GM12878 (cell line): Measurements from ENCODE around the gene SCAMP1.

Experiments used
- CBX3 ChIP-seq: fragments of 200-600 bp; sonication (generic); IDR thresholded peaks from 2 replicates; pipeline ENCODE4 v1.6.1; 2016; ENCODE audit warnings: low read depth, borderline replicate concordance
- CTCF ChIP-seq, 3 experiments: IDR thresholded peaks in 2 of 3; conservative IDR thresholded peaks in 1 of 3; 2 replicates each; pipeline ENCODE4 v1.5.1; 2011; ENCODE audit warnings: low read depth in 3 of 3, low read length in 3 of 3, mild to moderate bottlenecking in 3 of 3, control low read depth in 2 of 3, moderate library complexity in 2 of 3, inconsistent platforms in 1 of 3, mixed read lengths in 1 of 3; ENCODE audit not compliant: control insufficient read depth in 2 of 3, insufficient read depth in 1 of 3; ENCODE audit errors: extremely low read depth in 1 of 3
- DPF2 ChIP-seq: fragments of 450-650 bp; IDR thresholded peaks from 2 replicates; pipeline ENCODE4 v1.6.1; 2017; ENCODE audit warnings: mild to moderate bottlenecking
- ESRRA ChIP-seq: IDR thresholded peaks from 2 replicates; pipeline ENCODE4 v1.6.1; 2012; ENCODE audit warnings: mild to moderate bottlenecking, low read length, improper control_type of control experiment
- EZH2 ChIP-seq: IDR thresholded peaks from 2 replicates; pipeline ENCODE4 v1.6.1; 2012; ENCODE audit warnings: low read depth, mild to moderate bottlenecking, control low read depth, inconsistent platforms, low read length, borderline replicate concordance; ENCODE audit not compliant: control insufficient read depth
- POLR2A ChIP-seq: IDR thresholded peaks from 2 replicates; pipeline ENCODE4 v1.6.1; 2011; ENCODE audit warnings: low read depth, mild to moderate bottlenecking, low read length
- POLR2AphosphoS5 ChIP-seq: IDR thresholded peaks from 2 replicates; pipeline ENCODE4 v1.6.1; 2011; ENCODE audit warnings: mild to moderate bottlenecking, low read length, inconsistent platforms
- RELA ChIP-seq: fragments of 450-650 bp; IDR thresholded peaks from 2 replicates; pipeline ENCODE4 v1.8.0; 2014; ENCODE audit warnings: borderline replicate concordance; ENCODE audit not compliant: partially characterized antibody
- SKIL ChIP-seq: fragments of 450-650 bp; IDR thresholded peaks from 2 replicates; pipeline ENCODE4 v1.6.1; 2017; ENCODE audit warnings: mild to moderate bottlenecking, low read depth, inconsistent platforms; ENCODE audit not compliant: poor library complexity, severe bottlenecking
- SP1 ChIP-seq: IDR thresholded peaks from one replicate; pipeline ENCODE4 v1.6.1; 2011; ENCODE audit warnings: low read depth, low read length
- SUPT20H ChIP-seq: IDR thresholded peaks from 2 replicates; pipeline ENCODE4 v1.6.1; 2011; ENCODE audit warnings: low read depth, mild to moderate bottlenecking, low read length, moderate library complexity, borderline replicate concordance; ENCODE audit not compliant: control insufficient read depth
- TAF1 ChIP-seq: IDR thresholded peaks from 2 replicates; pipeline ENCODE4 v1.6.1; 2011; ENCODE audit warnings: mild to moderate bottlenecking, low read depth, low read length, borderline replicate concordance

GRCh38 chr5:78527054-78527859 lies 166.8 kb downstream of the SCAMP1 start:
- TF ChIP-seq CTCF (IDR thresholded peaks at IDR 0.05 in 2 of 3, conservative IDR thresholded peaks at IDR 0.05 in 1 of 3; ENCODE audit: control insufficient read depth in 2 of 3, extremely low read depth in 1 of 3, insufficient read depth in 1 of 3, low read depth in 3 of 3, low read length in 3 of 3), result no peak
- no peak for TF ChIP-seq POLR2A
- no peak for TF ChIP-seq POLR2AphosphoS5
- TF ChIP-seq CBX3, result no peak
- TF ChIP-seq ESRRA, result no peak
- no peak for TF ChIP-seq EZH2
- TF ChIP-seq DPF2, result no peak
- TF ChIP-seq SP1, result no peak
- TF ChIP-seq RELA, result no peak
- TF ChIP-seq TAF1, result no peak
- no peak for TF ChIP-seq SKIL
- no peak for TF ChIP-seq SUPT20H
